ENCODE data around the gene CYBA.

GRCh38 chr16:88659160-88659559 lies 8.3 kb upstream of the CYBA start:
- TF ChIP-seq EZH2phosphoT487 (IDR thresholded peaks at IDR 0.05; ENCODE audit: low read depth) (no peak), CTCF (IDR thresholded peaks at IDR 0.05; ENCODE audit: low read depth, low read length) (no peak)

Measured in OCI-LY3 (cell line).